C1 segment of cervical spinal cord (tissue), 14 donors: ENCODE results near the gene SPAG4.

Source experiments
- DNase-seq, 14 donors: peaks; one replicate each; lab custom pipeline; 2025; lab: John Stamatoyannopoulos, UW

Gene SPAG4

GRCh38 chr20:35652641-35653429, 37.2 kb downstream of the SPAG4 start:
- no peak for DNase-seq

- no peak for DNase-seq
Observed at GRCh38 chr20:35653430-35653734, 37.8 kb downstream of the SPAG4 start.

GRCh38 chr20:35653893-35654292, 38.3 kb downstream of the SPAG4 start:
- DNase-seq, result no peak

- DNase-seq, result no peak
Observed at GRCh38 chr20:35654415-35654814, 38.8 kb downstream of the SPAG4 start.

GRCh38 chr20:35657271-35657670, 41.6 kb downstream of the SPAG4 start:
- no peak for DNase-seq

- no peak for DNase-seq
Observed at GRCh38 chr20:35660122-35660937, 44.7 kb downstream of the SPAG4 start.

- no peak for DNase-seq
Observed at GRCh38 chr20:35661053-35661452, 45.4 kb downstream of the SPAG4 start.

- no peak for DNase-seq
Observed at GRCh38 chr20:35661908-35662307, 46.3 kb downstream of the SPAG4 start.

- DNase-seq, result no peak
Observed at GRCh38 chr20:35662551-35662950, 46.9 kb downstream of the SPAG4 start.

GRCh38 chr20:35663516-35664465, 48.2 kb downstream of the SPAG4 start:
- peak in 10 of 14 donors; percentile 9 to 67 (median 40) for DNase-seq

GRCh38 chr20:35664466-35665206, 49.0 kb downstream of the SPAG4 start, which contains the start of the genes CPNE1 and RBM12:
Gene CPNE1 (minus strand): TSS chr20:35664900. CDS start chr20:35632923, 31,977 bp downstream.
Gene RBM12 (minus strand): TSS chr20:35664900. CDS start chr20:35655322, 9,578 bp downstream.
- DNase-seq, result peak; percentile 33 to 96 (median 90)

GRCh38 chr20:35665949-35666288, 50.3 kb downstream of the SPAG4 start:
- no peak for DNase-seq

GRCh38 chr20:35669221-35669620, 53.6 kb downstream of the SPAG4 start:
- no peak for DNase-seq

GRCh38 chr20:35669681-35670080, 54.1 kb downstream of the SPAG4 start:
- DNase-seq, result no peak
